Gastroesophageal sphincter (tissue), 3 donors: ENCODE measurements around the gene DHRSX.

ENCODE experiments used
- EP300 ChIP-seq: sonication (generic); formaldehyde crosslinking; IDR thresholded peaks from one replicate; pipeline ENCODE4 v1.6.1; 2017; ENCODE audit warnings: antibody characterized with exemption, mild to moderate bottlenecking
- POLR2A ChIP-seq, 2 donors: fragments of 450-650 bp; IDR thresholded peaks; one replicate each; pipeline ENCODE4 v1.6.1; 2017; ENCODE audit warnings: antibody characterized with exemption in 2 of 2, mild to moderate bottlenecking in 2 of 2, moderate library complexity in 1 of 2
- POLR2AphosphoS5 ChIP-seq: sonication (generic); formaldehyde crosslinking; IDR thresholded peaks from one replicate; pipeline ENCODE4 v1.6.1; 2017; ENCODE audit warnings: antibody characterized with exemption
- TF ChIP-seq, protein P1 (sequence below), 4 experiments: fragments of 200-600 bp in 2 of 4; fragments of 450-650 bp in 2 of 4; sonication (generic) in 1 of 4; IDR thresholded peaks; one replicate each; pipeline ENCODE4 v1.5.1; 2017 to 2019; ENCODE audit warnings: antibody characterized with exemption in 4 of 4, mild to moderate bottlenecking in 2 of 4, moderate library complexity in 2 of 4

- TF ChIP-seq, protein P1, sequence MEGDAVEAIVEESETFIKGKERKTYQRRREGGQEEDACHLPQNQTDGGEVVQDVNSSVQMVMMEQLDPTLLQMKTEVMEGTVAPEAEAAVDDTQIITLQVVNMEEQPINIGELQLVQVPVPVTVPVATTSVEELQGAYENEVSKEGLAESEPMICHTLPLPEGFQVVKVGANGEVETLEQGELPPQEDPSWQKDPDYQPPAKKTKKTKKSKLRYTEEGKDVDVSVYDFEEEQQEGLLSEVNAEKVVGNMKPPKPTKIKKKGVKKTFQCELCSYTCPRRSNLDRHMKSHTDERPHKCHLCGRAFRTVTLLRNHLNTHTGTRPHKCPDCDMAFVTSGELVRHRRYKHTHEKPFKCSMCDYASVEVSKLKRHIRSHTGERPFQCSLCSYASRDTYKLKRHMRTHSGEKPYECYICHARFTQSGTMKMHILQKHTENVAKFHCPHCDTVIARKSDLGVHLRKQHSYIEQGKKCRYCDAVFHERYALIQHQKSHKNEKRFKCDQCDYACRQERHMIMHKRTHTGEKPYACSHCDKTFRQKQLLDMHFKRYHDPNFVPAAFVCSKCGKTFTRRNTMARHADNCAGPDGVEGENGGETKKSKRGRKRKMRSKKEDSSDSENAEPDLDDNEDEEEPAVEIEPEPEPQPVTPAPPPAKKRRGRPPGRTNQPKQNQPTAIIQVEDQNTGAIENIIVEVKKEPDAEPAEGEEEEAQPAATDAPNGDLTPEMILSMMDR (IDR thresholded peaks at IDR 0.05) = no peak
- no peak for TF ChIP-seq POLR2AphosphoS5
- TF ChIP-seq POLR2A (IDR thresholded peaks at IDR 0.05) = no peak
- no peak for TF ChIP-seq EP300
These were observed 232.9 kb downstream of the DHRSX start for GRCh38 chrX:2267890-2268289.
